ENCODE data around the gene EPHB1.

GRCh38 chr3:134857356-134857755 is 62.3 kb downstream of the EPHB1 start:
- TF ChIP-seq CTCF (IDR thresholded peaks at IDR 0.05) (no peak), EZH2phosphoT487 (IDR thresholded peaks at IDR 0.05; ENCODE audit: borderline replicate concordance, low read depth) (no peak), TAF1 (IDR thresholded peaks at IDR 0.05; ENCODE audit: borderline replicate concordance, low read depth, low read length) (no peak), RXRA (IDR thresholded peaks at IDR 0.05; ENCODE audit: borderline replicate concordance, low read depth) (no peak), ELF1 (IDR thresholded peaks at IDR 0.05) (no peak), NRF1 (IDR thresholded peaks at IDR 0.05; ENCODE audit: low read depth, low read length) (no peak), REST (IDR thresholded peaks at IDR 0.05; ENCODE audit: low read depth, low read length) (no peak), RFX5 (IDR thresholded peaks at IDR 0.05; ENCODE audit: low read length) (no peak), CHD2 (IDR thresholded peaks at IDR 0.05; ENCODE audit: low read length, partially characterized antibody) (no peak)
